ENCODE measurements around the gene RFNG. TPM values are rescaled to one million over a fixed set of nuclear protein-coding genes. Genes with fewer than 3 reads are reported as not detected.

RFNG gene
- total RNA-seq, 1 experiment from 2014 or later, result 40.4 TPM

DNA sequence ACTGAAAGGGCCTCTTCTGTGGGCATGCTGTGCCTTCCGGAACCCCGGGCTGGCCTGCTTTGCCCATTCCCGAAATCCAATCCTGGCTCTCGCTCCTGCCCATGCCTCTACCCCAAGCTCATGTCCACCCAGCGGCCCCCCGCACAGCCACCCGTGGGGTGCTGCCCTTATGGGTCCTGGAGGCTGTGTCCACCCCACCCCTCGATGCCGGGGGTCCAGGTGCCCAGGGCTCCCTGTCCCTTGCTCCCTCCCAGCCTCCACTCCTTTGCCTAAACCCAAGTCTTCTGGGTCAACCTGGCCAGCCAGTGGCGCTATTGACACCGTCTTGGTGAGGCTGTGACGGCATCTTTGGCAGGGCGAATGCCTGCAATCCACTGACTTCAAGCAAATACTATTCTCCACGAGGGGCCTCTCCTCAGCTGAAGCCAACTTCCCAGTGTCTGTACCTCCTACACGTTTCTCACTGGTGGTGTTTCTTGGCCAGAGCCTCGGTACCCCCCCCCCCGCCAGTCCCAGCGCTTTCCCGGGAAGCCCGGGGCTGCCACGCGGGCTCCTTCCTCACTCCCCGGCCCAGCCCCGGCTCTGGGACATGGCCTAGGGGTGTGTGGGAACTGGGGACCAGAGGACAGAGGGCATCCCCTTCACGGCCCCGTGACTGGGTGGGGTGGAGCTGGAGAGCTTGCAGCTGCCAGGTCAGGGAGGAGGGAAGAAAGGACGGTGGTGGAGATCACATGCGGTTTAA is 26.2 kb upstream of the RFNG start:
- H3K9me2 ChIP-seq (ENCODE audit: insufficient read depth), result no peaks in the 10 kb centered on the region
- H3K36me3 ChIP-seq (ENCODE audit: low read depth), result no peaks in the 10 kb centered on the region
- H4K20me1 ChIP-seq (ENCODE audit: insufficient read depth), result peaks cover 14% of the 10 kb centered on the region
- no peak overlapping the region for H3K4me2 ChIP-seq
- TF ChIP-seq, protein P1, sequence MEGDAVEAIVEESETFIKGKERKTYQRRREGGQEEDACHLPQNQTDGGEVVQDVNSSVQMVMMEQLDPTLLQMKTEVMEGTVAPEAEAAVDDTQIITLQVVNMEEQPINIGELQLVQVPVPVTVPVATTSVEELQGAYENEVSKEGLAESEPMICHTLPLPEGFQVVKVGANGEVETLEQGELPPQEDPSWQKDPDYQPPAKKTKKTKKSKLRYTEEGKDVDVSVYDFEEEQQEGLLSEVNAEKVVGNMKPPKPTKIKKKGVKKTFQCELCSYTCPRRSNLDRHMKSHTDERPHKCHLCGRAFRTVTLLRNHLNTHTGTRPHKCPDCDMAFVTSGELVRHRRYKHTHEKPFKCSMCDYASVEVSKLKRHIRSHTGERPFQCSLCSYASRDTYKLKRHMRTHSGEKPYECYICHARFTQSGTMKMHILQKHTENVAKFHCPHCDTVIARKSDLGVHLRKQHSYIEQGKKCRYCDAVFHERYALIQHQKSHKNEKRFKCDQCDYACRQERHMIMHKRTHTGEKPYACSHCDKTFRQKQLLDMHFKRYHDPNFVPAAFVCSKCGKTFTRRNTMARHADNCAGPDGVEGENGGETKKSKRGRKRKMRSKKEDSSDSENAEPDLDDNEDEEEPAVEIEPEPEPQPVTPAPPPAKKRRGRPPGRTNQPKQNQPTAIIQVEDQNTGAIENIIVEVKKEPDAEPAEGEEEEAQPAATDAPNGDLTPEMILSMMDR (conservative IDR thresholded peaks at IDR 0.05), result no peak
- no peak for TF ChIP-seq EZH2 (IDR thresholded peaks at IDR 0.05; ENCODE audit: low read depth)
- H2AFZ ChIP-seq, result no peak overlapping the region
- H3K9me3 ChIP-seq (ENCODE audit: insufficient read depth, low read depth), result no peaks in the 10 kb centered on the region
- no peaks in the 10 kb centered on the region for H3K79me2 ChIP-seq (ENCODE audit: low read depth)
- ChIA-PET POLR2A (ENCODE audit: unreplicated experiment) (interaction anchor here (0.6 to 0.7 kb wide), 2 partner anchors 357 to 366 kb away, joined by 8 to 18 read pairs; no protein-coding TSS in a partner anchor), CTCF (no interaction called here)
- H3F3A ChIP-seq (ENCODE audit: insufficient read depth, low read depth), result peaks cover 20% of the 10 kb centered on the region
- intact Hi-C loops (cut with micrococcal nuclease; ENCODE audit: unreplicated experiment), result no loop called here
- no peaks in the 10 kb centered on the region for H3K27me3 ChIP-seq (ENCODE audit: insufficient read depth, low read depth)
- no peak for DNase-seq
- no peaks in the 10 kb centered on the region for H3K4me1 ChIP-seq (replicated peaks; ENCODE audit: insufficient read depth)
- no TSS peak for BruUV-seq (replicated peaks)
- H3K4me3 ChIP-seq, result no peak overlapping the region
- H3K27ac ChIP-seq, result no peak overlapping the region

DNA sequence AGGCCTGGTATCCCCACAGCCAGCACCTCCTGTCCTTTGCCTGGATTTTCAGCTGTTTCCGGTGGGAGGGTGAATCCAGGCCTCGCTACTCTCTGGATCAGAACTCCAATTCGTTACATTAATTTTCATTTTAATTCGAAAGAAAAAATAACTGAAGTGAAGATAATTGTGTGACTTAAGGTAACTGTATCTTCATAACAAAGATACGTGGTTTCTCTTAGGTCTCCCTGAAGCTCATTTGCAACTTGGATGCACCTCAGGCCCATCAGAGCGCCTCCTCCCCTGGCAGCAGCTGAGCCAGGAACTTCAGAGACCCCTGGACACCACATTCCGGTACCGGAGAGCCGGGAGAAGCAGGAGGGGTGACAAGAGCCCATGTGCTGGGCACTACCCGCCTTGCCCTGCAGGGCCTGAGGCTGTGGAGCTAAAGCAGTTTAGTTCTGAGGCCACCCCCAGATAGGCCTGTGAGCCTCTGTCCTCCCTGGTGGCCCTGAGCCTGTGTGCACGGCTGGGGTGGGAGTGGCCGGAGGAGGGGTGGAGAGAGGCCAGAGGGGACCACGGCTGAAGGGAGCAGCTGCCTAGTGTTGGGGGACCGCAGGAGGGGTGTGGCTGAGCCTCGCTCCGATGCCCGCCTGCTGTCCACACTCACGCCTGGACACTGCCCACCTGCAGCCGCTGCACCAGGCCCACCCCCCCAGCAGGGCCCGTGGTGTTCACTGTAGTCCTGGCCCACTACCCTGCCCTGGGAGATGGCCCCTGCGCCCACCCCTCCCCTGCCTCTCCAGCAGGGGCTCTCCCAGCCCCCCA is 25.4 kb upstream of the RFNG start:
- ChIA-PET POLR2A (ENCODE audit: unreplicated experiment) (interaction anchor here (0.6 kb wide), 1 partner anchor 365 kb away, joined by 18 read pairs; no protein-coding TSS in a partner anchor), CTCF (no interaction called here)
- Histone ChIP-seq H3K9me2 (ENCODE audit: insufficient read depth) (no peaks in the 10 kb centered on the region), H2AFZ (no peak overlapping the region), H3F3A (ENCODE audit: insufficient read depth, low read depth) (peaks cover 20% of the 10 kb centered on the region), H3K4me1 (replicated peaks; ENCODE audit: insufficient read depth) (no peaks in the 10 kb centered on the region), H3K27ac (no peak overlapping the region), H4K20me1 (ENCODE audit: insufficient read depth) (peaks cover 14% of the 10 kb centered on the region), H3K4me2 (no peak overlapping the region), H3K27me3 (ENCODE audit: insufficient read depth, low read depth) (no peaks in the 10 kb centered on the region), H3K4me3 (no peak overlapping the region), H3K36me3 (ENCODE audit: low read depth) (no peaks in the 10 kb centered on the region), H3K9me3 (ENCODE audit: insufficient read depth, low read depth) (no peaks in the 10 kb centered on the region), H3K79me2 (ENCODE audit: low read depth) (no peaks in the 10 kb centered on the region)
- BruUV-seq (replicated peaks), result no TSS peak
- TF ChIP-seq, protein P1 (conservative IDR thresholded peaks at IDR 0.05), result no peak
- no peak for TF ChIP-seq EZH2 (IDR thresholded peaks at IDR 0.05; ENCODE audit: low read depth)
- intact Hi-C loops (cut with micrococcal nuclease; ENCODE audit: unreplicated experiment), result no loop called here
- DNase-seq, result no peak

DNA sequence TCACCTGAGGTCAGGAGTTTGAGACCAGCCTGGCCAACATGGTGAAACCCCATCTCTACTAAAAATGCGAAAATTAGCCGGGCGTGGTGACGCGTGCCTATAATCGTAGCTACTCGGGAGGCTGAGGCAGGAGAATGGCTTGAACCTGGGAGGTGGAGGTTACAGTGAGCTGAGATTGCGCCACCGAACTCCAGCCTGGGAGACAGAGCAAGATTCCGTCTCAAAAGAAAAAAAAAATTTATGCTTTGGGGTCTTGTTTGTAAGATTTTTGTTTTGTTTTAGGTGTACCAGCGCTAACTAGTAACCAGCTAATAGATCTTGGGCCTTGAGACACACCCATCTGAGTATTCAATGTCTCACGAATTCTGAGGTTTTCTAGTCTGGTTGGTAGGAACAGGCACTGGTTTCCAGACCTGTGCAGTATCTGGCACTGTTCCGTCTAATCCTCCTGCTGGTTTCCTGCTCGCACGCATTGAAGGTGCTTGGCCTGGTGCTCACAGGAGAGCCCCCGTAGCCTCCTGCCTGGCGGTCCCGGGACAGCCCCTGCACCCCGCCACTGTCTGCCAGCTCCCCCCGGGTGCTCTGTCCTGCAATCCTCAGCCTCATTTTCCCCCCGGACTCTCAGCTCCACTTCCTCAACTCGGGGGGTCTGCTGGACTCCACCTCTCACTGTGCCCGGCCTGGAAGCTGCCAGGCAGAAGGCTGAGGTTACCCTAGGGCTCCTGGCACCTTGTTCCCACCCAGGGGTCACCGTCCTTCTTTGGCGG is 24.6 kb upstream of the RFNG start:
- no peak for TF ChIP-seq EZH2 (IDR thresholded peaks at IDR 0.05; ENCODE audit: low read depth)
- TF ChIP-seq, protein P1 (conservative IDR thresholded peaks at IDR 0.05), result no peak
- no peaks in the 10 kb centered on the region for H3K79me2 ChIP-seq (ENCODE audit: low read depth)
- H4K20me1 ChIP-seq (ENCODE audit: insufficient read depth), result peaks cover 13% of the 10 kb centered on the region
- H2AFZ ChIP-seq, result no peak overlapping the region
- no peak for DNase-seq
- H3K9me3 ChIP-seq (ENCODE audit: insufficient read depth, low read depth), result no peaks in the 10 kb centered on the region
- BruUV-seq (replicated peaks), result TSS peak; percentile 11
- intact Hi-C loops (cut with micrococcal nuclease; ENCODE audit: unreplicated experiment), result no loop called here
- H3F3A ChIP-seq (ENCODE audit: insufficient read depth, low read depth), result peaks cover 20% of the 10 kb centered on the region
- CTCF ChIA-PET, result interaction anchor here (0.7 kb wide), 1 partner anchor 507 kb away, joined by 4 read pairs; no protein-coding TSS in a partner anchor
- H3K27me3 ChIP-seq (ENCODE audit: insufficient read depth, low read depth), result no peaks in the 10 kb centered on the region
- H3K4me2 ChIP-seq, result no peak overlapping the region
- H3K9me2 ChIP-seq (ENCODE audit: insufficient read depth), result no peaks in the 10 kb centered on the region
- no peaks in the 10 kb centered on the region for H3K4me1 ChIP-seq (replicated peaks; ENCODE audit: insufficient read depth)
- no peaks in the 10 kb centered on the region for H3K36me3 ChIP-seq (ENCODE audit: low read depth)
- POLR2A ChIA-PET (ENCODE audit: unreplicated experiment), result no interaction called here
- H3K27ac ChIP-seq, result no peak overlapping the region
- no peak overlapping the region for H3K4me3 ChIP-seq

Data from PC-9 (cell line).